ENCODE data around the gene PTGES2.

The PTGES2 gene

DNA sequence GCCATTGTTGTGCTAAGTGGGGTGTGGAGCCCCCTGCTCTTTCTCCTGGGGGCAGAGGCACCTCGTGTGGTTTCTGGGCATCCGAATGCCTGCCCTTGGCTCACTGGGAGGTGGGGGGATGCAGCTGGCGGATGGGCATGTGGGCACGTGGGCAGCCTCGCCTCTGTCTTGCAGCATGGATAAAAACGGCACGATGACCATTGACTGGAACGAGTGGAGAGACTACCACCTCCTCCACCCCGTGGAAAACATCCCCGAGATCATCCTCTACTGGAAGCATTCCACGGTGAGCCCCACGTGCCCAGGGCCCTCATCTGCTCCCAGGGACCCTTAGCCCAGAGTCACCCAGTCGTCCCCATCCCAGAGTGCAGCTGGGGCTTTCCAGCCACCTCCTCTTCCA lies 25.3 kb downstream of the PTGES2 start:
- DNase-seq: no peak

DNA sequence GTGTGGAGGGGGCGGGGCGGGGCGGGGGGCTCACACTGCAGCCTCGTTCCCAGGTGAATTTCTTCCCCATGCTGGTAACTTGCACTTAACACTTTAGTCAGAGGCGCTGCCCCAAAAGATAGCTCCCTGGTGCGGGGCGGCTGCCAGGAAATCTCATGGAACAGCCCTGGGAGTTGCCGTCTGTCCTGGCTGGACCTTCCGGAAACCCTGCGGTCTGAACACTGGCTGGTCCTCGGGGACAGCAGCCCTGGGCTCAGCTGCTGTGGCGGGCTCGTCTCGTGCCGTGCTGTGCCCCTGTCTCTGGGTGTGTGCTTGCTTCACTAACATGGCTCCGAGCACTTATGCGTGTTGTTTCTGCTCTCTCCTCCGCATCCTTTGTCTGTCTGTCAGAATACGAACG lies 25.8 kb downstream of the PTGES2 start:
- no peak for DNase-seq

DNA sequence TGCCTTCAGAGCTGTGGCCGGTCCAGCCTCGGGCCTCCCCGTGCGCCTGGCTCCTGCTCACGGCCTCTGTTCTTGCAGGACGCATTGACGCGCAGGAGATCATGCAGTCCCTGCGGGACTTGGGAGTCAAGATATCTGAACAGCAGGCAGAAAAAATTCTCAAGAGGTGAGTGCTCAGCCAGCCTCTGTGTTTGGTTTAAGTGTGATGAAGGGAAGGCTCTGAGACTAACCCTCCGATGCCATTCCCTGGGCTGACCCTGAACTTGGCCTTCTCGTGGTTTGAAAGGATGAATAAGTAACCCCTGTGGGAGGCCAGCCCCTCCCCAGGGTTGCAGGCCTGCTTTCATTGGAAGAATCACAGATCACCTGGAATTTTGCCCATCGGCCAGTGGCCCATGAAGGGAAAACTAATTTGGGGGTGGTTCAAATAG lies 26.3 kb downstream of the PTGES2 start:
- no peak for DNase-seq

DNA sequence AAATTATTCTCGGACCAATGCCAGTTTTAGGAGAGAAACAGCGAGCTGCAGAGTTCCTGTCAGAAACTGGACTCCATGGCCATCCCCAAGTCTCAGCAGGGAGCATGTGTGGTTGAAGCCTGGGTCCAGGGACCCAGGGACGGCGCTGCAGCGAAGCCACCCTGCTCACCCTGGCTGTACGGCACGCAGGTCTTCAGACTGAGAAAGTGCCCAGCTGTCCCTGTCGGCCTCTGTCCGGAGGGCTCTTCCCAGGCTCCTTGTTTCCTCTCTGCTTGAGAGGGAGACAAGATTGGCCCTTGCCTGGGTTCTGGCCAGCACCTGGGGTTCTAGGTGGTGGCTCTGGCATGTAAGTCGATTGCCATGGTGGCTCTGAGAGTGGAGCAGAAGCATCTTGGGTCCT lies 26.9 kb downstream of the PTGES2 start:
- DNase-seq: no peak

DNA sequence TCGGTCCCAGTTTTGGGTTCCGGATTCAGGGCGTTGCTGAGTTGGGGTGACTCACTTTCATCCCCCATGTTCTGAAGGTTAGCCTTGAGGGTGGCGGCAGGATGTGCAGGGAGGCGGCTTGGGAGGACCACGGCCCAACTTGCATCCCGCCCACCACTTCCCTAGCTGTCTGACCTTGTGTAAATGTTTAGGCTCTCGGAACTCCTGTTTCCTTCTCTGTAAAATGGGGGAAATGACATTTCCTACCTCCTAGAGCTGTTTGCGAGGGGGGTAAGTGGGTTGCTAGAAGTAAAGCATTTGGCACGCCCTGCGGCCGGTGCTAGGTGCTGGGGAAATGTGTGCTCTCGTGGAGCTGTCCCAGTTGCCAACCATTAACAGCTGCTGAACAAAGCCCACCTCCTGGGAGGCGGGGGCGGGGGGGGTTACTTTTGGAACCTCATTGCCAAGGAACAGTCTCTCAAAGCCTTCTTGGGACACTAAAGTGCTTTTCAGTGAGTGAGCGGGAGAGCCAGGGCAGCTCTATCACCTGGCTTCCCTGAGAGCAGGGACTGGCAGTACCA lies 27.5 kb downstream of the PTGES2 start:
- no peak for DNase-seq

DNA sequence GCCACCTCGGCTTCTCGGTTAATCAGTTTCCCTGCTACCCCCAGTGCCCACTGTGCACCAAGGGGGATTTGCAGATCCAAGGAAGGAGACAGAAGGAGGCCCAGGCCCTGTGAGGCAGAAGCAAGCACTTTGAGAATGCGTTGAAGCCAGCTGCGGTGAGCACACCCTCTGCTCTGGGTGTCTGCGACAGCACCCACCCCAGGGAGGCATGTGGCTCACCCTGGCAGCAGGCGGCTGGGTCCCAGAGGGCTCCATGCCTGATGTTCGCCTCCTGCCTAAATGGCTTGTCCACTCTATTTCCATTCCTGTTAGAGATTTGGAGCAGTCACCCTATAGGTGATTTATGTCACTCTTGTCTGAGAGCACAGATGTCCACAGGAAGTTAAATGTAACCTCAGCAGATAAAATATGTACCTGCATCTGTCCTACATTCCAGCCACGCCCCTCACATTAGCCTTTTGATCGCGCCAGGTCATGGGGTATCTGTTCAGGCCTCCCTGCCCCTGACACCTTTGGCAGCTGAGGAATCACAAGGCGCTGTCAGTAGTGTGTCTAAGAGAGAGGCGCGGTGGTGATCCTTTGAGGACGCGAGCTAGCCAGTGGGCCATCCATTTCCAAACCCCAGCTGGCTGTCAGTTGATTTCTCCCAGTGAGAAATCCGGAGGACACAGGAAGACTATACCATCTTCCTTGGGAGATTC lies 28.1 kb downstream of the PTGES2 start:
- DNase-seq: no peak

DNA sequence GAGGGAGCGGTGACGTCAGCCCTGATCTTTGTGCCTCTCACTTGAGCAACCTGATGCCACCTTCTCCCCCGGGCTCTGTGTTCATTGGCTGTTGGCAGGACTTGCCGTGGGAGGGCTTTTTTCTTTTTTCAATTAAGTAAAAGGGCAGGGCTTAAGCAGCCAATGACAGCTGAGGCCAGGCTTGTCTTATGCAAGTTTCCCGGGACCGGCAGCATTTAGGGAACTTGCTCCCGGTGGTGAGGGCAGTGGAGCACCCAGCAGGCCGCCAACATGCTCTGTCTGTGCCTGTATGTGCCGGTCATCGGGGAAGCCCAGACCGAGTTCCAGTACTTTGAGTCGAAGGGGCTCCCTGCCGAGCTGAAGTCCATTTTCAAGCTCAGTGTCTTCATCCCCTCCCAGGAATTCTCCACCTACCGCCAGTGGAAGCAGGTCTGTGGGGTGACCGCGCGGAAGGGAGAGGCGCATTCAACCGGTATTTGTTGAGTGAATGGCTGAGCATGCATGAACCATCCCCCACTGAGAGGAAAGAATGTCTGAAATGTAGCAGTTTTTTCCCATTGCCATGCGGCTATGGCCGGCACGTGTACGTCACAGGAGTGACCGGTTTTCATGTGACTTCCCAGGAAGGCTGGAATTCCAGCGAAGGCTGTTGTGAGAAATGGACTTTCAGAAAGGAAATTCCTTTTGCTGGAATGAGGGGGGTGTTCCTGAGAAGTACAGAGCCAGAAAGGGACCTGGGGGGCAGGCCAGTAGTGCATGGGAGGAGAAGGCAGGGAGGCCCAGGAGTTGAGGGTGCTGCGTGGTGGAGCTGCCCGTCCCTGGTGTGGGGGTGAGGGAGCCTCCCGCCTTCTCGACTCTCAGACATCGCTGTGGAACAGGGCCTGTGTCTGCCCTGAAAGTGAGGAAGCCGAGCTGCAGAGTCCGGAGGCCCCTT lies 29.0 kb downstream of the PTGES2 start:
- peak; percentile 87 for DNase-seq

DNA sequence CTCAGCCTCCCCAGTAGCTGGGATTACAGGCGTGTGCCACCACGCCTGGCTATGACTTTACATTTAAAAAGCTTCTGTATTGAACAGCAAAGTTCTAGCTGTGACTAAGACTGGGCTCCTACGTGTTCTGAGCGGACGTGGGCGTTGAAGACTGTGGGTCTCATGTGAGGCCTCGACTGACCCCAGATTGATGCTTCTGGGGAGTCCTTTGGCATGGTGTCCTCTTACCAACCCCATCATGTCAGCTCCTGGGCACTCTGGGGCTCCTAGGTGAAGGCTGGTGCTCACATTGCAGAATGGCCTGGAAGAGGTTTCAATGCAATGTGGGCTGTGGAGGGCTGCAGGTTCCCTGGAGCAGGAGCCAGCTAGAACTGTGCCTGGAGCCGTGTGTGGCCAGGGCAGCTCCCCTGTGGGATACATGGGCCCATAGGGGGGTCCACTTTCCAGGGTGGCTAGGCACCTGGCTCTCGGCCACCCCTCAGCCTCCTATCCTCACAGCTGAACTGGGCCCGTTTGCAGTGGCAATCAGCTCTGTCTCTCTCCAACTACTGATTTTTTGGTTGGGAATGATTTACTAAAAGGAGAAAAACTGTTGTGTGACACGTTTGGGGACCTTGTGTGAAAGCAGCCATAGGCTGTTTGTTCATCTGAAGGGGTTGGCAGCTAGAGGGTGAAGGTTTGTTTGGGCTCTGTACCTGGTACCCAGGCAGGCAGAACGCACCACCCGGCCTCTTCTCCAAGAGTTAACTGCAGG lies 29.8 kb downstream of the PTGES2 start:
- no peak for DNase-seq

DNA sequence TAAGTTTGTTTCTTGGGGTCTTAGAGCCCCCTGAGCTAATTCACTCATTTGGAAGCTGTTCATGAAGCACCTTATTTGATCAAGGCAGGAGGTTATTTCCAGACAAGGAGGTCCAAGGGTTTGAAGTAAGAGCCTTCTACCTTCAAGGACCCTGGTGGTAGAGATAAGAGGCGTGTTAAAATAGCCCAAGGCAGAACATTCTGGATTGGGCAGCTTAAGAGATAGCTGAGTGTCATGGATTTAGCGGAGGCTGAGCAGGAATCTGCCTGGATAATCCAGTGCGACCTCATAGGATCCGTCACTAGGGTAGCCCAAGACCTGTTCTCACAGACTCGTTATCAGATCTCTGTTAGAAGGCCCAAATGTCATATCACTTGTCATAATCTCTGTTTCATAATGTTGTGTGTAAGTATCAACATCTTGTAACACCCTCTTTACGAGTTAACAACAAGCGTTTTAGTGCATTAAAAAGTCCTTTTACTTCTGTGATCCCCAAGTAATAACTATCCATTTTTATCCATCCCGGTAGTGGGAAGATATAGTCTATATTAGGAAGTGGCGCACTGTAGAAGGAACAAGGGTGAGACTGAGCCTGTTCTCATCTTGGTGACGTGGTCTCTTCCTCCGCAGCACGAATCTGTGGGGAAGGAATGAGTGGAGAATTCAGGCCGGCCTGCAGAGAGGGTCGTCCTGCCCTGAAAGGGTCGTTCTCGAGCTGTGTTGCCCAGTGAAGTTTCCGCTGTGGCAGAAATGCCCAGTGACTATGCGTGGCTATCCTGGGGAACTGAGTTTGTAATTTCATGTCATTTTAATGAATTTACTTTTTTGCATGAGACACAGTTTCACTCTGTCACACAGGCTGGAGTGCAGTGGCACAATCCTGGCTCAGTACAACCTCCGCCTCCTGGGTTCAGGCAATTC lies 30.7 kb downstream of the PTGES2 start:
- no peak for DNase-seq

DNA sequence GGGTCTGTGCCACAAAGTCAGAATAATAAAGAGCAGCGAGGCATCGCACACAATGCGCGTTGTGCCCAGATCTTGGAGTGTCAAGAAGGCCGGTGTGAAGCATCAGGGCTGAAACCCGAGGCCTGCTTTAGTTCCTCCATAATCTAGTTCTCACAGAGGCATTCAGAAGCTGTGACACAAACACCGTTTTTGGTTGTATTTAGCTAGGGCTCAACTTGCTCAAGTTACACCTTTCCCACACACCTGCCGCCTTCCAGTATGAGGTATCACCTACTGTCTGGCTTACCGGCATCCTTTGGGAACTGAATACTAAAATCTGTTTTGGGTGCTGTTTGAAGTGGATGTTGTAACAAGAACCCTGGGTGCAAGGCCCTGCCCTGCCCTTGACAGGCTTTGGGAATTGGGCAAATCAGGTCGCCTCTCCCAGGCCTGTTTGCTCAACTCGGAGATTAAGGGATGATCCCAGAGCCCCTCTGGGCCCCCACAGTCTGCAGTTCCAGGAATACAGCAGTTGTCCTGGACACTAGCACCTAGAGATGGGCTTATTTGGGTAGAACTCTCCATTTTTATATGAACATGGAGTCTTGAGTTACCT lies 32.5 kb downstream of the PTGES2 start:
- DNase-seq: no peak

DNA sequence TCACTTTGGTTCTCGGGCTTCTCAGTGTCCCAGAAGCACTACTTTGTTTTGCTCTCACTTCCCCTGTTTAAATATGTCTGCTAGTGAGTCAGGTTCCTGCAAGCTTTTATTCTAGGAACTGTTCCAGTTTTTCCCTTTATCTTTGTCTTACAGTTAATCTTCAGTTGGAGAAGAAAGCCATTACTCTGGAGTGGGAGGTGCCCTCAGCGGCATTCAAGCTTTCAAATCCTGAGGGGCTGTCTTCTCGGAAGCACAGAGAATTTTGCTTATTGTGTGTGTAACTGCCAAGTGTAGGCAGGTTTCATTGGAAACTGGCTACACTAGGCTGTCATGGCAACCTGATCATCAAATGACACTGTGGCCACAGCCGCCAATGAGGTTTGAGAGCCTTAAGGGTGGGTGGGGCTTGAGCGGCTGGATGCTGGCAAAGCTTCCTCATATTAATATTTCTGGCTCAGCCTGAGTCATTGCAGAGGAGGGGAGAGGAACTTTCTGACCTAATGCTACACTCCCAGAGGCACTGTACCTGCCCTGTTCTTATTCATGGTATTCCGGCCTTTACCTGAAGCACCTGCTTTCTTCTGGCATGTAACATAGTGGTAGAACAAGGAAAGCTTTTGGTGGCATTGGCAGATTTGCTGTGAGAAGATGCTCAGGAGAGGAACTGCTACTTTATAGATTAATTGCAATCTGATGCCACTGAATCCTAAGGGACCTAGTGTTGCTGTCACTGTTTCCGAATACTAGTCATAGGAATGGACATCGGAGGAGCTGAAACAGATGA lies 33.2 kb downstream of the PTGES2 start:
- peak; percentile 92 for DNase-seq

DNA sequence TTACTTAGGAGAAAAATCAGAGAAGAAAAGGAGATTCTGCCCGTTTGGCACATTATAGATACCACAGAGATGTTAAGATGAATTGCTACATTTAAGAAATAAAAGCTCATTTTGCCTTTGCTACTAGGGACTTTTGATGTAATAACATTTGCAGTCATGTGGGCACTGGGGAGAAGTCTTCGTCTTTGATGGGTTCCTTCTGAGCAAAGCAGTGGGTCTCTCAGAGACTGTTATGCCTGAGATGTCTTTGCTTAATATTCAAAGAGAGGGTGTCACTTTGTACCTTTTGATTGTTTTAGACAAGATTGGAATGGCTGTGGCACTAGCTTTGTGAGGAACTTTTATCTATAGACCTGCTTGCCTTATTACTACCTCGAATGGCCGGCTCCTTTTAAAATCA lies 34.5 kb downstream of the PTGES2 start:
- DNase-seq: no peak

DNA sequence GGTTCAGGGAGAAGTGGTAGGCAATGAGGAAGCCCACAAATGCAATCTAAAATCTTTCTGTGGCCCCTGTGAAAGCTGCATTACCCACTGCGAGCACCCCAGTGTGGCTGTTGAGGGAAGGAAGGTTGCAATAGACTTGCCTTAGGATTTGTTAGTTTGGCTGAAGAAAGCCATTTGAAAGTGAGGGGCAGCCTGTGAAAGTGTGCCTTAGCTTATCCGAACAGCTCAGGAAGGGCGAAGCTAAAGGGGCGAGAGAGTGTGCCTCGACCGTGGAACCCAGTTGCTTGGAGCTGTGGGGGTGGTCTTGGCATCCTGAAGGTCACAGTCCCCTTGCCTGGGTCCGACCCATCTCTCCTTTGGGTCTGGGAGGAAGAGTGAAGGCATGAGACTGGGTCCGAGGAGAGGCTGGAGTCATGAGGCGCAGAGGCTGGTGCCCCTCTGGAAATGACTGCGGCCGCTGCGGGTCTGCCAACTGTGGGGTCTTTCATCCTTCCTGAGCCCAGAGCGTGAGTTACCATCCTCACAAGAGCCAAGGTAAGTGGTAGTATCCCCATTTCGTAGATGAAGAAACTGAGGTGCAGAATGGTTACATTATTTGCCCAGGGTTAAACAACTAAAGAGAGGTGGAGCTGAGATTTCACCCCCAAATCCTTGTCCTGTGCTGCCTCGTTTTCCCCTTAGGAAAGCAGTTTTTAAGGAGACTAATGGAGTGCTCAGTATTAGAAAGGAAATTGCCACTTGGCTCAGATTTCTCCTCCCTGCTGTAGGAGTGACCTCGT lies 35.1 kb downstream of the PTGES2 start:
- DNase-seq: no peak

DNA sequence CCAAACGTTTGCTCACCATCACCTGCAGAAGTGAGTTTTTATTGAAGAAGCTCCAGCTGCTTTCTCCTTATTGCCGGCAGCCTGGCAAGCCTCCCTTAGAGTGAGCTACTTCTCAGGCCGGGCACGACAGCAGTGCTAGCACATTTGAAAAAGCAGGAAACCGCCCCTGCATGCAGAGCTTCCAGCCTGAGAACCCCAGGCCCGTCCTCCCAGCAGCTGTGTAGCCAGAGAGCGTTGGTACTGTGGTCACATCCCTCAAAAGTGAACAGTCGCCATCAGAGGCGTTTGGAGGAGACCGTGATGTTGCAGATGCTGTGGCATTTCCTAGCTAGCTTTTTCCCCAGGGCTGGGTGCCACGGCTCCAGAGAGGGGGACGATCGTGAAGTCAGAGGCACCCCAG lies 36.0 kb downstream of the PTGES2 start:
- no peak for DNase-seq

DNA sequence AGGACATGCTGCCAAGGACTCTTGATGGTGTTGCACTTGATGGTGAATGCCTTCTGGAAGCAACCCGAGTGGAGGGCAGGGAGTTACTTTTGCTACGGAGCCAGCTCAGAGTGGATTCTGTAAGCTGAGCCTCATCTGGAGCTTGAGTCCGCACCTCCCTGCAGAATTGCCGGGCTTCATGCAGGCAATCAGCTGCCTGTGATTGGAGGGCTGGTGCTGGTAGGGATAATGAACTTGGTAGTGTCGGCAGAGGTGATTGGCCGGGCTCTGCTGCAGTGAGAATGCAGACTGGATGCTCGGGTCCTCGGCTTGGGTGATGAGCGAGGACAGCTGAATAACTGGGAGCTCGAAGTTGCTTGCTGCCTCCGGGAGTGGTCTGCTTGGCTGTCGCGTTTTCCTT lies 36.4 kb downstream of the PTGES2 start:
- peak; percentile 73 for DNase-seq

DNA sequence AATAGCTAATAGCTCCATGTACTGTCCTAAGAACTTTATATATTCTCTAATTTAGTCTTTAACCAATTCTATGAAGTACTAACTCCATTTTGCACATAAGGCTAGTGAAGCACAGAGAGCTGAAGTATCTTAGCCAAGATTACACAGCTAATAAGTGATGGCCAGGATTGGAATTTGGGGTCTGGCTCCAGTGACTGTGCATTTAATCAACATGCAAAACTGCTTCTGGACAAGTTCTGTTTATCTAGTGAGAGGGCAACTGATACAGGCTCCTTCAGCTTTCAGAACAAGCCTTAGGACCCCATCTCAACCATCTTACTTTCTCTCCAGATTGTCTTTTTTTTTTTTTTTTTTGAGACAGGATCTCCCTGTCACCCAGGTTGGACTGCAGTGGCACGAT lies 38.2 kb downstream of the PTGES2 start:
- no peak for DNase-seq

DNA sequence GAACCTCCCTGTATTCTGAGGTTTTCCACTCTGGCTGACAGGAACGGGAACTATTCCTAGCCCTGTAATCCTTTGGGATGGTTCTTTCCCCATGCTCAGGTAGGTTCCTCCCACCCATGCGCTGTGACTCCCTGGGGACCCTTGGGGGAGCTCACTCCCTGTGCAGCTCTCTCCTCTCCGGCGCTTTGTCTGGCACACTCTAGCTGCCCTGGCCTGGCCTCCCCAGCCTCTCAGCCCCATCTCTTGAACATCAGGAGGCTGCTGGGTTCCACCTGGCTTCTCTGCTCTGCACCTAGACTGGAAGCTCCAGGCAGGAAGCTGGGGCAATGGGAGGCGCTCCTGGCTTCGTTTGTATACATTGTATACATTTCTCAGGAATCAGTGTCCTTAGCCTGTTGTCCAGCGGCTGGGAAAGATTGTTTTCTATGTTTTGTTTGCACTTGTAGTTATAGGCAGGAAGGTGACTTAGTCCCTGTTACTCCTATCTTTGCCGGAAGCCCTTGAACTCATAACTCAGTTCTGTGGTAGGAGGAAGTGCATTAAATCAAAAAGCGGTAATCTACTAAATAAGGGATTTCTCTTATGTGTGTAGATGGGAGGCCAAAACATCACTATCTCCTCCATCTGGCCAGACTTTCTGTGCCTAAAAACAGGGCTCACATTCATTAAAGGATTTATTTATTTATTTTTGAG lies 39.1 kb downstream of the PTGES2 start:
- DNase-seq: no peak

DNA sequence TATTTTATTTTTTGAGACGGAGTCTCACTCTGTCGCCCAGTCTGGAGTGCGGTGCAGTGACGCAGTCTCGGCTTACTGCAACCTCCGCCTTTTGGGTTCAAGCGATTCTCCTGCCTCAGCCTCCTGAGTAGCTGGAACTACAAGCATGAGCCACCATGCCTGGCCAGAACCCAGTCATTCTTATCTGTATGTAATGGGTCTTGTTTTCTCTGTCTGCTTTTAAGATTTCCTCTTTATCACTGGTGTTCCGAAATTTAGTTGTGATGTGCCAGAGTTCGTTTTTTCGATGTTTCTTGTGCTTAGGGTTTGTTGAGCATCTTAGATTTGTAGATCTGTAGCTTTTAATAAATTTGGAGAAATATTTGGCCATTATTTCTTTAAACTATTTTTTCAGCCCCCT lies 40.3 kb downstream of the PTGES2 start:
- DNase-seq: no peak

DNA sequence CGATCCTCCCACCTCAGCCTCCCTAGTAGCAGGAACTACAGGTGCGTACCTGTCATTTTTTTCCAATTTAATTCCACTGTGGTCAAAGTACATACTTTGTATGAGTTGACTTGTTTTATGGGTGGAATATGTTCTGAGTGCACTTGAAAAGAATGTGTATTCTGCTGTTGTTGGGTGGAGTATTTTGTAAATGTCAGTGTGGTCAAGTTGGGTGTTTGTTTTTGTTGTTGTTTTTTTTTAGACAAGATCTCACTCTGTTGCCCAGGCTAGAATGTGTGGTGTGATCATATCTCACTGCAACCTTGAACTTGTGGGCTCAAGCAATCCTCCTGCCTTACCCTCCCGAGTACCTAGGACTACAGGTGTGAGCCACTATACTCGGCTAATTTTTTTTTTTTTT lies 41.6 kb downstream of the PTGES2 start:
- DNase-seq: no peak
